Measurements from ENCODE around the gene THBS2.
"Not testable (repeated sequence)": the region's sequence is repeated elsewhere in the genome, so short reads cannot be mapped to it uniquely, and the experiment has no call there.

- not testable (repeated sequence) for TF ChIP-seq CTCF (IDR thresholded peaks at IDR 0.05; ENCODE audit: low read length); EZH2 (optimal IDR thresholded peaks at IDR 0.05; ENCODE audit: low read depth, low read length)
Observed at GRCh38 chr6:169196279-169196678, 57.4 kb downstream of the THBS2 start.
